ENCODE results near the gene GRIK1. TPM values are rescaled to one million over a fixed set of nuclear protein-coding genes. Genes with fewer than 3 reads are reported as not detected.

The GRIK1 gene
- polyA plus RNA-seq (2013, experiment 1 of 2) = 0.01 TPM
- polyA plus RNA-seq (2013, experiment 2 of 2) = not detected

DNA sequence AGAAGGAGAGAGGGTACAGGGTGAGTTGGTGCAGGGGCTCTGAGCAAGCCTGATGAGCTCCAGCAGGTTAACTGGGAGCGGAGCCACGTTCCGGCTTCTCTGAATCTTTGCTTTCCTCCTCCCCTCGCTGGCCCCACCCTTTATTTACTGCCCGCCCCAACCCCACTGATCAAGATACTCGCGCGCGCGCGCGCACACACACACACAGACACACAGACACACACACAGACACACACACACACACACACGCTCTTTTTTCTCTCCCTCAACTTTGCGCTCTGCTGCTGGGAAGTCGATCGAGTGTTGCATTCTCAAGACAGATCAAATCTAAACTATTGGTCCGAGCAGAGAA, at the start of gene GRIK1:
GRIK1 (minus strand) TSS at position 73 of the 352 bp plus-strand sequence.
- H3K4me1 ChIP-seq (ENCODE audit: control insufficient read depth, insufficient read depth, low read depth, low read length) = peaks cover 9% of the 10 kb centered on the region
- DNase-seq = no peak
- peaks cover 52 to 71% of the 10 kb centered on the region in 2 experiments for H3K27me3 ChIP-seq (ENCODE audit: control insufficient read depth in 1 of 2, insufficient read depth in 1 of 2, low read length in 2 of 2)
- no peak within 1 kb of the TSS for H4K91ac ChIP-seq (ENCODE audit: low read length)
- no peak within 1 kb of the TSS for H2BK15ac ChIP-seq (ENCODE audit: low read depth, poor library complexity, severe bottlenecking)
- no peak within 1 kb of the TSS for H3K9ac ChIP-seq (ENCODE audit: low read length)
- no peak within 1 kb of the TSS for H4K8ac ChIP-seq (ENCODE audit: low read length)
- H3K36me3 ChIP-seq (ENCODE audit: control insufficient read depth in 1 of 2, insufficient read depth in 2 of 2, low read depth in 1 of 2, low read length in 2 of 2) = no peaks in the 10 kb centered on the region
- no peak within 1 kb of the TSS for H3K14ac ChIP-seq (ENCODE audit: low read length in 2 of 2)
- H3K79me1 ChIP-seq (replicated peaks; ENCODE audit: low read length, poor library complexity, severe bottlenecking) = no peaks in the 10 kb centered on the region
- H3K18ac ChIP-seq (ENCODE audit: low read depth in 1 of 2, low read length in 2 of 2) = no peak within 1 kb of the TSS
- no peak within 1 kb of the TSS for H3K27ac ChIP-seq (ENCODE audit: low read length, poor library complexity, severe bottlenecking)
- no peak within 1 kb of the TSS for H2BK120ac ChIP-seq (ENCODE audit: low read depth, low read length)
- WGBS = 4% methylated on average over 17 of the region's 17 CpGs
- no peak within 1 kb of the TSS for H2AFZ ChIP-seq (ENCODE audit: low read depth, low read length)
- peak within 1 kb of the TSS in 1 of 2 experiments; percentile 9 for H3K23ac ChIP-seq (ENCODE audit: low read length in 2 of 2)
- no peak within 1 kb of the TSS for H2BK12ac ChIP-seq (ENCODE audit: low read length in 2 of 2)
- H3K4me3 ChIP-seq (ENCODE audit: insufficient read depth in 1 of 2, low read depth in 1 of 2, low read length in 2 of 2) = peak within 1 kb of the TSS; percentile 52 to 76
- H3K9me3 ChIP-seq (ENCODE audit: control insufficient read depth, low read length) = no peaks in the 10 kb centered on the region
- H2BK5ac ChIP-seq (ENCODE audit: low read depth, low read length, poor library complexity, severe bottlenecking) = no peak within 1 kb of the TSS
- H3K4ac ChIP-seq (ENCODE audit: low read depth in 1 of 2, low read length in 2 of 2) = no peak within 1 kb of the TSS
- no peak within 1 kb of the TSS for H2AK5ac ChIP-seq (ENCODE audit: low read length, severe bottlenecking)
- H3K4me2 ChIP-seq (ENCODE audit: low read length, poor library complexity, severe bottlenecking) = peak within 1 kb of the TSS; percentile 84

DNA sequence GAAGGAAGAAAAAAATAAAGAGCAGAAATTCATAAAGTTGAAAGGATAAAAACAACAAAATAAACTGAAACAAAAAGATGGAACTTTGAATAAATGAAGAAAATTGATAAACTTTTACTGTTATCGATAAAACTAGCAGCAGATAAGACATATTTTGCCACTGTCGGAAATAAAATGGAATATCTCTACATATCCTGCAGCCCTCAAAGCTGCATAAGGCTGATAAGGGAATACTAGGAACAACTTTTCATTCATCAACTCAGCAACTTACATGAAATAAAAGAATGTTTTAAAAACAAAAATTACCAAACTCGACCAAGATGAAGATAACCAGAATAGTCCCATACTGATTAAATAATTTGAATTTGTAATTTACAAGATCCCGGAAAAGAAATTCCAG, 48.0 kb upstream of the GRIK1 start:
- no peak overlapping the region for H2BK12ac ChIP-seq (ENCODE audit: low read length in 2 of 2)
- peaks cover 13% of the 10 kb centered on the region for H3K9me3 ChIP-seq (ENCODE audit: control insufficient read depth, low read length)
- no peak overlapping the region for H3K27ac ChIP-seq (ENCODE audit: low read length, poor library complexity, severe bottlenecking)
- H3K4ac ChIP-seq (ENCODE audit: low read depth in 1 of 2, low read length in 2 of 2) = no peak overlapping the region
- no peak overlapping the region for H2AFZ ChIP-seq (ENCODE audit: low read depth, low read length)
- no peak for DNase-seq
- H3K79me1 ChIP-seq (replicated peaks; ENCODE audit: low read length, poor library complexity, severe bottlenecking) = no peaks in the 10 kb centered on the region
- H3K4me2 ChIP-seq (ENCODE audit: low read length, poor library complexity, severe bottlenecking) = no peak overlapping the region
- H4K8ac ChIP-seq (ENCODE audit: low read length) = no peak overlapping the region
- H3K18ac ChIP-seq (ENCODE audit: low read depth in 1 of 2, low read length in 2 of 2) = no peak overlapping the region
- no peak overlapping the region for H4K91ac ChIP-seq (ENCODE audit: low read length)
- H3K23ac ChIP-seq (ENCODE audit: low read length in 2 of 2) = no peak overlapping the region
- no peaks in the 10 kb centered on the region for H3K36me3 ChIP-seq (ENCODE audit: control insufficient read depth in 1 of 2, insufficient read depth in 2 of 2, low read depth in 1 of 2, low read length in 2 of 2)
- no peak overlapping the region for H2AK5ac ChIP-seq (ENCODE audit: low read length, severe bottlenecking)
- H2BK120ac ChIP-seq (ENCODE audit: low read depth, low read length) = no peak overlapping the region
- H3K9ac ChIP-seq (ENCODE audit: low read length) = no peak overlapping the region
- no peak overlapping the region for H3K14ac ChIP-seq (ENCODE audit: low read length in 2 of 2)
- 100% methylated on average over 2 of the region's 4 CpGs for WGBS
- H2BK15ac ChIP-seq (ENCODE audit: low read depth, poor library complexity, severe bottlenecking) = no peak overlapping the region
- no peaks in the 10 kb centered on the region for H3K27me3 ChIP-seq (ENCODE audit: control insufficient read depth in 1 of 2, insufficient read depth in 1 of 2, low read length in 2 of 2)
- no peak overlapping the region for H2BK5ac ChIP-seq (ENCODE audit: low read depth, low read length, poor library complexity, severe bottlenecking)
- no peak overlapping the region for H3K4me3 ChIP-seq (ENCODE audit: insufficient read depth in 1 of 2, low read depth in 1 of 2, low read length in 2 of 2)
- H3K4me1 ChIP-seq (ENCODE audit: control insufficient read depth, insufficient read depth, low read depth, low read length) = no peaks in the 10 kb centered on the region

DNA sequence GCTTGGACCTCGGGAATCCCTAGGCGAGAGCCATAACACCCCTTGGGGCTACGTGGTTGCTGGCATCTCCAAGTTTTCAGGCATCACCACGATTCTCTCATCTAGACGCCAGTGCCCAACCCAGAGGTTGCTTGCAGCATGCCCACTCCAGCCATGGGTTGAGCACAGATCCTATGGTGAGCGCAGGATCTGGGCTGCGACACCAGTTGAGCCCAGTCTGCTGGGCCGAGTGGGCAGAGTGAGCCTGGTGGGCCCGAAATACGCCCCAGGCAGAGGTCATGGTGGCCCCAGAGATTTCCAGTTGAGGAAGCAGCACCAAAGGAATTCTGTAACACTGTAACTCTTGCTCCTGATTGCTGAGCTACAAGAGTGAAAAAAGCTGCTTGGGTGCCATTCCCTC, 46.1 kb upstream of the GRIK1 start:
- Histone ChIP-seq H3K27ac (ENCODE audit: low read length, poor library complexity, severe bottlenecking) (no peak overlapping the region), H3K27me3 (ENCODE audit: control insufficient read depth in 1 of 2, insufficient read depth in 1 of 2, low read length in 2 of 2) (no peaks in the 10 kb centered on the region), H2AK5ac (ENCODE audit: low read length, severe bottlenecking) (no peak overlapping the region), H4K91ac (ENCODE audit: low read length) (no peak overlapping the region), H2BK5ac (ENCODE audit: low read depth, low read length, poor library complexity, severe bottlenecking) (no peak overlapping the region), H3K4me2 (ENCODE audit: low read length, poor library complexity, severe bottlenecking) (no peak overlapping the region), H3K9ac (ENCODE audit: low read length) (no peak overlapping the region), H2AFZ (ENCODE audit: low read depth, low read length) (no peak overlapping the region), H4K8ac (ENCODE audit: low read length) (no peak overlapping the region), H3K4me3 (ENCODE audit: insufficient read depth in 1 of 2, low read depth in 1 of 2, low read length in 2 of 2) (no peak overlapping the region), H3K4ac (ENCODE audit: low read depth in 1 of 2, low read length in 2 of 2) (no peak overlapping the region), H3K4me1 (ENCODE audit: control insufficient read depth, insufficient read depth, low read depth, low read length) (no peaks in the 10 kb centered on the region), H3K9me3 (ENCODE audit: control insufficient read depth, low read length) (peaks cover 13% of the 10 kb centered on the region), H3K14ac (ENCODE audit: low read length in 2 of 2) (no peak overlapping the region), H3K23ac (ENCODE audit: low read length in 2 of 2) (no peak overlapping the region), H2BK12ac (ENCODE audit: low read length in 2 of 2) (no peak overlapping the region), H2BK120ac (ENCODE audit: low read depth, low read length) (no peak overlapping the region), H3K79me1 (replicated peaks; ENCODE audit: low read length, poor library complexity, severe bottlenecking) (no peaks in the 10 kb centered on the region), H3K18ac (ENCODE audit: low read depth in 1 of 2, low read length in 2 of 2) (no peak overlapping the region), H3K36me3 (ENCODE audit: control insufficient read depth in 1 of 2, insufficient read depth in 2 of 2, low read depth in 1 of 2, low read length in 2 of 2) (no peaks in the 10 kb centered on the region), H2BK15ac (ENCODE audit: low read depth, poor library complexity, severe bottlenecking) (no peak overlapping the region)
- DNase-seq = no peak
- WGBS = 80% methylated on average over 10 of the region's 10 CpGs

DNA sequence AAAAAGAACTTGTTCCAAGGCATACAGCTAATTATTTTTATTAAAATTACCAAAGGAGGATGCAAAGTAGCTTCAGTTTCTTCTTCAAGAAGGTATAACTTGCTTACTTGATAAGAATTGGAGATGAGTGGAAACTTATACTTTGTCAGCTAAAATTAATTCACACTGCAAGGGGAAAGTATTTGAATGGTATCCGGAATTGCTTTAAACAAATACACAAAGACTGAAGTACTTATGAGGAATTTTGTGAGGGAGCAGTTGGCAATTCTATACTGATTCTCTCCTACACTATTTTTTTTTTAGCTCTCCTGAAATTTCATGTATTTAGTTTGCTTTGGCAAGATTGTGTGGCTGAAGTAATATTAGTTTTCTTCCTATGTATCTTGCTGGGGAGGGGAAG, 39.2 kb upstream of the GRIK1 start:
- Histone ChIP-seq H2BK12ac (ENCODE audit: low read length in 2 of 2) (no peak overlapping the region), H3K4me3 (ENCODE audit: insufficient read depth in 1 of 2, low read depth in 1 of 2, low read length in 2 of 2) (no peak overlapping the region), H3K27me3 (ENCODE audit: control insufficient read depth in 1 of 2, insufficient read depth in 1 of 2, low read length in 2 of 2) (peaks cover 0 to 4% of the 10 kb centered on the region in 2 experiments), H4K8ac (ENCODE audit: low read length) (no peak overlapping the region), H3K79me1 (replicated peaks; ENCODE audit: low read length, poor library complexity, severe bottlenecking) (no peaks in the 10 kb centered on the region), H3K18ac (ENCODE audit: low read depth in 1 of 2, low read length in 2 of 2) (no peak overlapping the region), H3K14ac (ENCODE audit: low read length in 2 of 2) (no peak overlapping the region), H2BK15ac (ENCODE audit: low read depth, poor library complexity, severe bottlenecking) (no peak overlapping the region), H3K23ac (ENCODE audit: low read length in 2 of 2) (no peak overlapping the region), H3K4me2 (ENCODE audit: low read length, poor library complexity, severe bottlenecking) (no peak overlapping the region), H3K4me1 (ENCODE audit: control insufficient read depth, insufficient read depth, low read depth, low read length) (no peaks in the 10 kb centered on the region), H3K9me3 (ENCODE audit: control insufficient read depth, low read length) (no peaks in the 10 kb centered on the region), H3K4ac (ENCODE audit: low read depth in 1 of 2, low read length in 2 of 2) (no peak overlapping the region), H3K27ac (ENCODE audit: low read length, poor library complexity, severe bottlenecking) (no peak overlapping the region), H2AK5ac (ENCODE audit: low read length, severe bottlenecking) (no peak overlapping the region), H2AFZ (ENCODE audit: low read depth, low read length) (no peak overlapping the region), H2BK5ac (ENCODE audit: low read depth, low read length, poor library complexity, severe bottlenecking) (no peak overlapping the region), H2BK120ac (ENCODE audit: low read depth, low read length) (no peak overlapping the region), H3K9ac (ENCODE audit: low read length) (no peak overlapping the region), H3K36me3 (ENCODE audit: control insufficient read depth in 1 of 2, insufficient read depth in 2 of 2, low read depth in 1 of 2, low read length in 2 of 2) (no peaks in the 10 kb centered on the region), H4K91ac (ENCODE audit: low read length) (no peak overlapping the region)
- DNase-seq = no peak
- no CpG with 5 or more reads among the region's 1 CpG for WGBS

Data from mesenchymal stem cell (in vitro differentiated cells and primary cell).